ENCODE measurements around the gene OSBP2.

The OSBP2 gene

DNA sequence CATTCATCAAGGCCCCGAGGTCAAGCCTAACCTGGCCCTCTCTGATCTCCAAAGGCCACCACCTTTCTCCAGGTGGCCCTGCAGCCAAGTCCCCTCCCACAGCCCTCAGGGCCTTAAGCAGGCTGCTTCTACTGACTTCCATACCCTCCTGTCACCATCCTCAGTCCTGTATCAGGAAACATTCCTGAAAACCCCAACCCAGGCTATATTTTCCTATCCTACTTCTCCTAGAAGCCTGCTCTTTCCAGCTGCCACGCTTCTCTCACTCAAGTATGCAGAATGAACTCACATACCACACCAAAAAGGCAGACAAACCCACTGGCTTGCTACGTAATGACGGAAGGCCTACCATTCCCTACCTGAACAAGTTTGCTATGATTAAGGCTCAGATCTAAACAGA is 250.3 kb downstream of the OSBP2 start:
- no peak overlapping the region for H3K4me3 ChIP-seq (ENCODE audit: control insufficient read depth, low read depth, low read length)

DNA sequence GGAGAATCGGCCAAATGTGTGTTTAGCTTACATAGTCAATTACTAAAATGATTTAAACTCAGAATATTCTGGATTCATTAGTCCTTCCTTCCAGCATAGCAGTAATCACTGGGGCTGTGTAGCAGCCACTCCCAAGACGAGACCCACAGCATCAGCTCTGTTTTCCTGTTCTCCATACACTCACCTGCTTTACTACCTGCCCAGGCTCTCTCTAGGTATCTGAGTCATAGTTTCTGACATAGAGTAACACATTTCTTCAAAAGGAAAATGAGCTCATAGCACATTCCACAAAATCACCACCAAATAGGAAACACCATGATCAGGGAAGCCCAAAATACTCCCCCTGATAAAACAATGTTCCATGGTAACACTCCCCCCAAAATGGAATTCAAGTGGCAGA is 251.0 kb downstream of the OSBP2 start:
- DNase-seq (ENCODE audit: low read depth): no peak
- H3K4me3 ChIP-seq (ENCODE audit: control insufficient read depth, low read depth, low read length): no peak overlapping the region
- TF ChIP-seq, protein P1, sequence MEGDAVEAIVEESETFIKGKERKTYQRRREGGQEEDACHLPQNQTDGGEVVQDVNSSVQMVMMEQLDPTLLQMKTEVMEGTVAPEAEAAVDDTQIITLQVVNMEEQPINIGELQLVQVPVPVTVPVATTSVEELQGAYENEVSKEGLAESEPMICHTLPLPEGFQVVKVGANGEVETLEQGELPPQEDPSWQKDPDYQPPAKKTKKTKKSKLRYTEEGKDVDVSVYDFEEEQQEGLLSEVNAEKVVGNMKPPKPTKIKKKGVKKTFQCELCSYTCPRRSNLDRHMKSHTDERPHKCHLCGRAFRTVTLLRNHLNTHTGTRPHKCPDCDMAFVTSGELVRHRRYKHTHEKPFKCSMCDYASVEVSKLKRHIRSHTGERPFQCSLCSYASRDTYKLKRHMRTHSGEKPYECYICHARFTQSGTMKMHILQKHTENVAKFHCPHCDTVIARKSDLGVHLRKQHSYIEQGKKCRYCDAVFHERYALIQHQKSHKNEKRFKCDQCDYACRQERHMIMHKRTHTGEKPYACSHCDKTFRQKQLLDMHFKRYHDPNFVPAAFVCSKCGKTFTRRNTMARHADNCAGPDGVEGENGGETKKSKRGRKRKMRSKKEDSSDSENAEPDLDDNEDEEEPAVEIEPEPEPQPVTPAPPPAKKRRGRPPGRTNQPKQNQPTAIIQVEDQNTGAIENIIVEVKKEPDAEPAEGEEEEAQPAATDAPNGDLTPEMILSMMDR (IDR thresholded peaks at IDR 0.05; ENCODE audit: control insufficient read depth, insufficient read depth, low read depth, low read length, missing control alignments): no peak

More for the DNA sequence above, 250.3 kb downstream of the OSBP2 start:
- TF ChIP-seq, protein P1 (IDR thresholded peaks at IDR 0.05; ENCODE audit: control insufficient read depth, insufficient read depth, low read depth, low read length, missing control alignments): no peak
- no peak for DNase-seq (ENCODE audit: low read depth)

DNA sequence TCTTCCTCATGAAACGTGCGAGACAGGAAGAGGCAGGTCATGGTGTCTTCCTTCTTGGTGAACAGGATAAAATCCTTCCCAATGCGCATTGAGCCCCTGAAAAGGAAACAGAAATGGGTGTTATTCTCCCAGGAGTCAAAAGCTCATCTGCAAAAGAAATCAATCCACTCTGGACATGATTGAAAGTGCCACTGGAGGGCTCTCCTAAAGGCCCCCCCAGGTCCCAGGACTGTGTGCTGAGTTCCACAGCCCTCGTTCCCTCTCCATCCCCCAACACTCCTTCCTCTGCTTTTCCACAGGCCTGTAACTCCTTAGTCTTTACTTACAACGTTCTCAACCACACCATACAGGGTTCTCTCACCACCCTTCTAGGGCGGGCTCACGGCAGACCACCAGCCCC is 251.7 kb downstream of the OSBP2 start:
- no peak for DNase-seq (ENCODE audit: low read depth)
- TF ChIP-seq, protein P1 (IDR thresholded peaks at IDR 0.05; ENCODE audit: control insufficient read depth, insufficient read depth, low read depth, low read length, missing control alignments): no peak
- H3K4me3 ChIP-seq (ENCODE audit: control insufficient read depth, low read depth, low read length): no peak overlapping the region

DNA sequence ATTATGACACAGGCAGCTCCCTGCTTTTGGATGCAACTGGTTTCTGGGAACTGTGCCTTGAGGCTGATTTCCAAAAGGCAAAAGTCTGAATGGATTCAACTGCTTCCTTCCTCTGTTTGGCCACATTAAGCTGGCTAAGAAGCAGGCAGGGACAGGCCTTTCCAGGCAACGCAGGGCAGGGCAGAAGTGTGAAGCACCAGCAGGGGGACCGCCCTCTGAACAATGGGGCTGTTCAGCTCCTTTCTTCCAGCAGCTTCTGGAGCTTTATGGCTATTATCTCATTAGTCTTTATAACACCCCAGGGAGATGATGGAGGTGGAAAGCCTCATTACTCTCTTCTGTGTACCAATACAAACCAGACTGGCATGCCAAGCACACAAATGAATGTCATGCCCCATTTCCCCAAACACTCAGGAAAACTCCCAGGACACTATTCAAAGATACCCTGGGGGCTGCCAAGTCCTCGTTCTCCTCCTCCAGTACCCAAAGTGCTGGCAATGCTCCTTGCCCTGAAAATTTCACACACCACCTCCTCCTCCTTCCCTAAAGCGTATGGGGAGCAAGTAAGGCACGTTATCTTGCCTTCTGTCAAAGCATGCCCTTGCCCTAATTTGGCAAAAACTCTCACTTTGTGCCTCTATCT is 252.6 kb downstream of the OSBP2 start:
- H3K4me3 ChIP-seq (ENCODE audit: control insufficient read depth, low read depth, low read length): no peak overlapping the region
- TF ChIP-seq, protein P1 (IDR thresholded peaks at IDR 0.05; ENCODE audit: control insufficient read depth, insufficient read depth, low read depth, low read length, missing control alignments): no peak
- no peak for DNase-seq (ENCODE audit: low read depth)

DNA sequence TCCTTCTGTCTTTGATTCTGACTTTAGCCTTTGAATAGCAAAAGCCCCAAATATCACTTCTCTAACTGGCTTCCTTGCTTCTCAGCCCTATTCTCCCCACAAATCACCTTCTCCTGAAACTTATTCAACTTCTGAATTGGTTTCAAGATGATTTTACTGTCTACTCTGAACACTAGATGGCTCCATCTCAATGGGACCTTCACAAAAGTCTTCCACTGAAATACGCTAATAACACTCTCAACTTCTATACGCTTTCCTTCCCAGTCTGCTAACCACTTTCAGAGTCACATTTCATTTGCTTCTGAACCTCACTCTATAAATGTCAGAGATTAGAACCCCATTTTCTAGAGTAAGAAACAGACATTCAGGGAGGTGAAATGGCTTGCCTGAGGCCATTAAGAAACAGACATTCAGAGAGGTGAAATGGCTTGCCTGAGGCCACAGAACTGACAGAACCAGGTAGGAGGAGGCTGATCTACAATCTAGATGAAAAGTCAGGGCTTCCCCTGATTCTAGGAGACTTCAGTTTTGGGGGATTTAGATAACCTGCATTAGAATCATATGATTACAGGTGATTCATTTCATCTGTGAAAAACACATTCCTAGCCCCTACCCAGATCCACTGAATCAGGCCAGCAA is 253.3 kb downstream of the OSBP2 start:
- no peak overlapping the region for H3K4me3 ChIP-seq (ENCODE audit: control insufficient read depth, low read depth, low read length)
- no peak for DNase-seq (ENCODE audit: low read depth)
- TF ChIP-seq, protein P1 (IDR thresholded peaks at IDR 0.05; ENCODE audit: control insufficient read depth, insufficient read depth, low read depth, low read length, missing control alignments): peak; percentile 52

DNA sequence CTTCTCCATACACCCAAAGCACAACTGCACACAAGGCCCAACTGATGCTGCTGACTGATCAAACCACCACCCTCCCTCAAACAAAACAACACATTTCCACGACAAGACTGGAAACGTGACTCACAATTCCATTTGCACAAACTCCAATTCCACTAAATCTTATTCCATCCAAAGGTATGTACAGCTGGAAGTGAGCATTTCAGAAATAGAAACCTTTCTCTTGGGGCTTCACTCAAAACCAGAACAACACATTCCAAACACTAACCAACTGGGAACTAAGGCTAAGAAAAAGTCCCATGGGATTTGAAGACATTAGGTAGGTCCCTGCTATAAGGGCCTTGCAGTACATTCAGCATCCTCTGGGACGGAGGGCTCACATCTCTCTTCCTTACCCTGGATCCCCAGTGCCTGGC is 254.3 kb downstream of the OSBP2 start:
- DNase-seq (ENCODE audit: low read depth): no peak
- no peak overlapping the region for H3K4me3 ChIP-seq (ENCODE audit: control insufficient read depth, low read depth, low read length)
- TF ChIP-seq, protein P1 (IDR thresholded peaks at IDR 0.05; ENCODE audit: control insufficient read depth, insufficient read depth, low read depth, low read length, missing control alignments): no peak
